Natural killer cell treated with Interleukin-12 subunit alpha and Interleukin-12 subunit beta and Interleukin-15 and Interleukin-18, amount 100 ng/mL, for 72 hours (primary cell): Measurements from ENCODE around the gene MIX23. TPM values are rescaled to one million over a fixed set of nuclear protein-coding genes. Genes with fewer than 3 reads are reported as not detected.

ENCODE experiments used
- ATAC-seq, 2 donors: fragments of 150-1000 bp; cut with Tn5 transposase in 1 of 2; sonication (Bioruptor Pico), chemical (Tn5 transposase) in 1 of 2; 2 replicates each; pipeline ENCODE4 v1.10.0; 2021
- DNase-seq: peaks from one replicate; pipeline ENCODE4 v3.0.0; 2022; ENCODE audit warnings: low spot score
- H3K27ac Mint-ChIP-seq, 2 donors: 1 replicate in 1 of 2; 2 replicates in 1 of 2; pipeline ENCODE4 v1.8.0; 2022; ENCODE audit warnings: mixed read lengths in 2 of 2, mild to moderate bottlenecking in 1 of 2, moderate library complexity in 1 of 2
- H3K27me3 Mint-ChIP-seq, 2 donors: 1 replicate in 1 of 2; 2 replicates in 1 of 2; pipeline ENCODE4 v1.8.0; 2022; ENCODE audit warnings: mixed read lengths in 2 of 2
- H3K36me3 Mint-ChIP-seq: one replicate; pipeline ENCODE4 v1.8.0; 2022; ENCODE audit warnings: mixed read lengths
- H3K4me1 Mint-ChIP-seq, 2 donors: 1 replicate in 1 of 2; 2 replicates in 1 of 2; pipeline ENCODE4 v1.8.0; 2022; ENCODE audit warnings: low read depth in 2 of 2, mixed read lengths in 2 of 2, mild to moderate bottlenecking in 1 of 2
- H3K4me3 Mint-ChIP-seq: one replicate; pipeline ENCODE4 v1.8.0; 2022; ENCODE audit warnings: mixed read lengths
- H3K9me3 Mint-ChIP-seq: 2 replicates; pipeline ENCODE4 v1.8.0; 2022; ENCODE audit warnings: mixed read lengths
- total RNA-seq, 2 donors: library from RNA; stranded (reverse); gene quantifications; one replicate each; pipeline ENCODE4 v1.2.3, GENCODE V29; 2022

The MIX23 gene
- total RNA-seq, 2 donors from 2014 or later, result 48.2 to 59.0 TPM

- Mint-ChIP-seq H3K9me3 (no peaks in the 10 kb centered on the region), H3K36me3 (peaks cover 14% of the 10 kb centered on the region), H3K4me3 (no peak overlapping the region), H3K27me3 (no peaks in the 10 kb centered on the region), H3K4me1 (peaks cover 7 to 12% of the 10 kb centered on the region in 2 donors), H3K27ac (no peak overlapping the region)
- DNase-seq, result no peak
- no peak for ATAC-seq
Observed at GRCh38 chr3:122406198-122406597, 23.2 kb upstream of the MIX23 start.

DNA sequence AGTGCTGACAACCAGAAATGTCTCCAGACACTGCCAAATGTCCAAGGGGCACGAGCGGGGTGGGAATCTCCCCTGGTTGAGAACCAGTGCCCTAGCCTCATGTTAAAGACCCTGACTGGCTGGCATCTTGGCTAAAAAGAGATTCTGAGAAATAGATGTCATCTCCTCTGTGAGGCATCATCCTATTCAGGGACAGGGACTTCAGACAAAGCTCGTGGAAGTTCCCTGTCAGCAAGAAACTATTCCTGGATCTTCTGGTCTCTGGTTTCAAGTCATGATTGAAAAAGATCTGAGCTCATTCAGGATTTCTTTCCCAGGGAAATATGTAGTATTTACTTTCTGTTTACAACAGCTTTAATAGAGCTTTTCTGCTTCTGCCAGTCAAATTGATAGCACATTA, 22.0 kb upstream of the MIX23 start:
- H3K27ac Mint-ChIP-seq, result no peak overlapping the region
- peaks cover 7 to 12% of the 10 kb centered on the region in 2 donors for H3K4me1 Mint-ChIP-seq

DNA sequence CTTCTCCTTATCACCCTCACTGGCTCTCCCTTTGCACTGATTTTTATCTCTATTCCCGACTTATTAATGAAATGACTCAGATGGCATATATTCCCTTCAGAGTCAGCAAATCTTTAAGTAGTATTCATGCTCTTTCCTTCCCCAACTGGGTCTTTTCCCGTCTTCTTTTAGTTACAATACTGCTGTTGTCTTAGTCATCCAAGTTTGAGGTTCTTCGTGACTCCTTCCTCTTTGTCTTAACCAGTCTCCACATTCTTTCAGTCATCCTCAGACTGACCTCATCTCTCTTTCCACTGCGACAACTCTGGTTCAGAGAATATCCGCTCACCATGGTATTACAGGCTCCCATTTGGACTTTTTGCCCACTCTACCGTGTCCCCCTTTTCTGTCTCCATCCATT, 20.5 kb upstream of the MIX23 start:
- DNase-seq, result no peak
- Mint-ChIP-seq H3K9me3 (no peaks in the 10 kb centered on the region), H3K27me3 (no peaks in the 10 kb centered on the region), H3K36me3 (peaks cover 8% of the 10 kb centered on the region), H3K27ac (no peak overlapping the region), H3K4me1 (peaks cover 2 to 5% of the 10 kb centered on the region in 2 donors), H3K4me3 (no peak overlapping the region)
- ATAC-seq, result no peak

More for the DNA sequence above, 22.0 kb upstream of the MIX23 start:
- H3K4me3 Mint-ChIP-seq, result no peak overlapping the region
- H3K27me3 Mint-ChIP-seq, result no peaks in the 10 kb centered on the region
- DNase-seq (no peak), ATAC-seq (no peak)
- no peaks in the 10 kb centered on the region for H3K9me3 Mint-ChIP-seq
- peaks cover 14% of the 10 kb centered on the region for H3K36me3 Mint-ChIP-seq

DNA sequence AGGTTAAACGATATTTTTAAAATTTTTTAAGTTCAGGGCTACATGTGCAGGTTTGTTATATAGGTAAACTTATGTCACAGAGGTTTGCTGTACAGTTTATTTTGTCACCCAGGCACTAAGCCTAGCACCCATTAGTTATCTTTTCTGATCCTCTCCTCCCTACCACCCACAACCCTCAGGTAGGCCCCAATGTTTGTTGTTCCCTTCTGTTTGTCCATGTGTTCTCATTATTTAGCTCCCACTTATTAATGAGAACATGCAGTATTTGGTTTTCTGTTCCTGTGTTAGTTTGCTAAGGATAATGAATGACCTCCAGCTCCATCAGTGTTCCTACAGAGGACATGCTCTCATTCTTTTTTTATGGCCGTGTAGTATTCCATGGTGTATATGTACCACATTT, 15.9 kb upstream of the MIX23 start:
- no peaks in the 10 kb centered on the region for H3K9me3 Mint-ChIP-seq
- H3K4me3 Mint-ChIP-seq, result no peak overlapping the region
- H3K4me1 Mint-ChIP-seq, result peaks cover 6 to 7% of the 10 kb centered on the region in 2 donors
- H3K36me3 Mint-ChIP-seq, result peaks cover 8% of the 10 kb centered on the region
- ATAC-seq (no peak), DNase-seq (no peak)
- no peak overlapping the region for H3K27ac Mint-ChIP-seq
- H3K27me3 Mint-ChIP-seq, result no peaks in the 10 kb centered on the region

GRCh38 chr3:122397201-122397600, 14.2 kb upstream of the MIX23 start:
- DNase-seq, result no peak
- ATAC-seq, result no peak
- H3K36me3 Mint-ChIP-seq, result no peaks in the 10 kb centered on the region
- H3K4me1 Mint-ChIP-seq, result peaks cover 6 to 9% of the 10 kb centered on the region in 2 donors
- H3K4me3 Mint-ChIP-seq, result no peak overlapping the region
- H3K27me3 Mint-ChIP-seq, result no peaks in the 10 kb centered on the region
- no peak overlapping the region for H3K27ac Mint-ChIP-seq
- no peaks in the 10 kb centered on the region for H3K9me3 Mint-ChIP-seq

DNA sequence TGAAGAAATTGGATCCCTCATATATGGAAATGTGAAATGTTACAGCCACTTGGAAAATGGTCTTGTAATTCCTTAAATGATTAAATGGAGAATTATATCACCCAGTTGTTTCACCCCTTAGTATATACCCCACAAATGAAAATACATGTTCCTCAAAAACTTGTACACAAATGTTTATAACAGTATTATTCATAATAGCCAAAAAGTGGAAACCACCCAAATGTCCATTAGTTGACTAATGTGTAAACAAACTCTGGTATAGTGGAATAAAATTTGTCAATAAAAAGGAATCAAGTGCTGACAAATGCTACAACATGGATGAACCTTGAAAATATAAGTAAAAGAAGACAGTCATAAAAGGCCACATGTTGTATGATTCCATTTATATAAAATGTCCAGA, 13.5 kb upstream of the MIX23 start:
- peaks cover 6 to 9% of the 10 kb centered on the region in 2 donors for H3K4me1 Mint-ChIP-seq
- no peak overlapping the region for H3K27ac Mint-ChIP-seq
- H3K27me3 Mint-ChIP-seq, result no peaks in the 10 kb centered on the region
- no peak for DNase-seq
- no peaks in the 10 kb centered on the region for H3K36me3 Mint-ChIP-seq
- ATAC-seq, result no peak
- no peak overlapping the region for H3K4me3 Mint-ChIP-seq
- H3K9me3 Mint-ChIP-seq, result no peaks in the 10 kb centered on the region

DNA sequence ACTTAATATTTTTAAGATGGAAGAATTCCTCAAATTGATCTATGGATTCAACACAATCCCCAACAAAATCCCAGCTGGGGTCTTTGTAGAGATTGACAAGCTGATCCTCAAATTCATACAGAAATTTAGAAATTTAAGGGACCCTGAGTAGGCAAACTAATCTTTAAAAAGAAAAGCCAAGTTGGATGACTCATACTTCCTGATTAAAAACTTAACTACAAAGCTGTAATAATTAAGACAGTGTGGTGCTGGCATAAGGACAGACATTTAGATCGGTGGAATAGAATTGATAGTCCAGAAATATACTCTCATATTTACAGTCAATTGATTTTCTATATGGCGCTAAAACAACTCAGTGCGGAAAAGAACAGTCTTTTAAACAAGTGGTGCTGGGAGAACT, 12.6 kb upstream of the MIX23 start:
- Mint-ChIP-seq H3K9me3 (no peaks in the 10 kb centered on the region), H3K27ac (no peak overlapping the region), H3K4me1 (peaks cover 6 to 9% of the 10 kb centered on the region in 2 donors), H3K4me3 (no peak overlapping the region), H3K27me3 (no peaks in the 10 kb centered on the region), H3K36me3 (no peaks in the 10 kb centered on the region)
- DNase-seq (no peak), ATAC-seq (no peak)

GRCh38 chr3:122394173-122394572, 11.1 kb upstream of the MIX23 start:
- H3K4me3 Mint-ChIP-seq, result no peak overlapping the region
- H3K36me3 Mint-ChIP-seq, result no peaks in the 10 kb centered on the region
- no peak for ATAC-seq
- no peaks in the 10 kb centered on the region for H3K9me3 Mint-ChIP-seq
- H3K27me3 Mint-ChIP-seq, result no peaks in the 10 kb centered on the region
- no peak for DNase-seq
- peaks cover 6 to 9% of the 10 kb centered on the region in 2 donors for H3K4me1 Mint-ChIP-seq
- no peak overlapping the region for H3K27ac Mint-ChIP-seq

DNA sequence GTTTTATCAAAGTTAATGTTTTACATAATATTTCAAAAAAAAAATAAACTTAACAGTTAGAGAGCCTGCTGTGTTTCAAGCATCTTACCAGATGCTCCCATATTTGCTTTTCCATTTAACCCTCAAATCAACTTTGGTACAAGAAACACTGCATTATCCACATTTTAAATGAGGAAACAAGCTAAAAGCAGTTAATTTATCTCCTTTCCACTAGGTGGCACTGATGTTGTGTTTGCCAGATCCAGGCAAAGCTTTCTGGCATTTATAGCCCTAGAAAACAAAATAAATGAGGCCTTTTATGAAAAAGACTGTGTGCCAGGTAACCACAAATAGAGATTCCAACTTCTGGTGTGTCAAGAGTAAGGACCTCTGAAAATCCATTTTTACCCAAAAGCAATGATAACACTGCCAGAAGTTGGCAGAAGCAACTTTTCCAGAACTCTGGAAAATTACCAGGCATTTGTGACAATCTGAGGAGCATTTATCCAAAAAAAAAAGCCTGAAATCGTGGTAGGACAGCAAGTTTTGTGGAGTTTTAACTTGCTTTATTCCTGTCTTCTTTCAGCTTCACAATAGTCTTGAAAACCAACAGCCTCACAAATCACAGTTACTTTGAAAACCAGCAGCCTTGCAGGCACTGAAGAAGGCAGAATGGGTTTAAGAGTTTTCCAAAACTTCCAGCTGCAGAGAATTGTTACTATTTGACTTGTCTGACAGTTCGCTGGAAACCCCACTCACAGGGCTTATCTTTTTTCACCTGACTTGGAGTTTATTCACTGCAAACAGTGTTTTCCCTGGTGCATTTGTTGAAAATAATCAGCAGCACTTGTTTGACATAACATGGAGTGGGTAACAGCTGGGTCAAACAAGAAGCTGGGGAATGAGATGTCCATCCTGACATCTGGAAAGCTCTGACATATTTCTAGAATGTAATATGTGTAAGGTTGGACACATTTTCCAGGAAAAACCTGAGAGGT, 10.1 kb upstream of the MIX23 start:
- Mint-ChIP-seq H3K4me3 (no peak overlapping the region), H3K27me3 (no peaks in the 10 kb centered on the region), H3K36me3 (no peaks in the 10 kb centered on the region), H3K4me1 (peaks cover 6 to 11% of the 10 kb centered on the region in 2 donors), H3K27ac (no peak overlapping the region), H3K9me3 (no peaks in the 10 kb centered on the region)
- ATAC-seq (no peak), DNase-seq (no peak)

DNA sequence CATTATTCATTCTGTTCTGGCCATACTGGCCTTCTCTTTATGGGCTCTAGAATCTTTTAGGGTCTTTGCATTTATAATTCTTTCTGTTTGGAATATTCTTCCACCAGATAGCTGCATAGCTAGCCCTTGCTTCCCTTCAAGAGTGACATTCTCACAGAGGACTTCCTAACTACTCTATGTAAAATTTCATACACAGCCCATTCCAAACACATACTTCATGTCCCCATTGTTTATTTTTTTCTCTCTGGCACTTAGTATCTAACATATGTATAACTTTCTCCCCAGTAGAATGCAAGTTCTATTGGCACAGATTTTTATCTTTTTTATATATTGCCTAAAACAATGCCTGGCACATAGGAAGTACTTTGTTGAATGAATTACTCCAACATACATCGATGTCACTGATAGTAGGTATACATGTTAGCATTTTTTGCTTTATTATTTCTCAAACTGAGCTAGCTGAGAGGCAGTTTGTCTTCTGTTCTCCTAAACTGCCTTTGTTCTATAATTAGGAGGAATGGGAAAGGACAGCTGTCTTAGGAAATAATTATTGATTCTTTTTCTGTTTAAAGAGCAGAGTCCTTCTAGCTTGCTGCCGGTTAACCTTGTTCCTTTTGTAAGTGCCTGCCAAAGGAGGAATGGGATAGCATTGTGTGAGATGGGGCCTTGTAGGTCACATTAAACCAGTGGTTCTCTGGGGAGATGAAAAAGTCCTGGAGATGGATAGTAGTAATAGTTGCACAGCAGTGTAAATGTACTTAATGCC, 8.8 kb upstream of the MIX23 start:
- Mint-ChIP-seq H3K27ac (no peak overlapping the region), H3K9me3 (no peaks in the 10 kb centered on the region), H3K4me1 (peaks cover 6 to 18% of the 10 kb centered on the region in 2 donors), H3K27me3 (no peaks in the 10 kb centered on the region), H3K4me3 (no peak overlapping the region), H3K36me3 (no peaks in the 10 kb centered on the region)
- ATAC-seq, result no peak
- DNase-seq, result no peak

- Mint-ChIP-seq H3K4me3 (no peak overlapping the region), H3K27me3 (no peaks in the 10 kb centered on the region), H3K36me3 (no peaks in the 10 kb centered on the region), H3K9me3 (no peaks in the 10 kb centered on the region), H3K4me1 (peaks cover 9 to 17% of the 10 kb centered on the region in 2 donors), H3K27ac (no peak overlapping the region)
- ATAC-seq, result no peak
- DNase-seq, result no peak
Observed at GRCh38 chr3:122390665-122391064, 7.6 kb upstream of the MIX23 start.

- Mint-ChIP-seq H3K27ac (no peak overlapping the region), H3K9me3 (no peaks in the 10 kb centered on the region), H3K36me3 (no peaks in the 10 kb centered on the region), H3K4me1 (peaks cover 4 to 11% of the 10 kb centered on the region in 2 donors), H3K27me3 (no peaks in the 10 kb centered on the region), H3K4me3 (no peak overlapping the region)
- no peak for ATAC-seq
- no peak for DNase-seq
Observed at GRCh38 chr3:122389892-122390291, 6.9 kb upstream of the MIX23 start.

DNA sequence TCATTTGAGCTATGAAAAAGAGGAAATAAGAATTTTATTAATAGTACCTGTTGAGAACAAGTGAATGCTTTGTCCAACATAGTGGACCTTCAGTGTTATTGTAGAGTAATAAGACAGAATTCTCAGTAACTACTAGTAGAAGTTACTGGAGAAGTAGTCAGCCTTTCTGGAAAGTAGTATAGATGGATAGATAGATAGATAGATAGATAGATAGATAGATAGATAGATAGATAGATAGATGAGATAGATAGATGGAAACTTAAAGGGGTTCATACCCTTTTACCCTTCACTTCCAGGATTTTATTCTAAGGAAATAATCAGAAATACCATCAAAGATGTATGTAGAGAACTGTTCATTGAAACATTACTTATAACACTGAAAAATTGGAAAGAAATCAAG, 6.2 kb upstream of the MIX23 start:
- H3K27ac Mint-ChIP-seq, result no peak overlapping the region
- no peaks in the 10 kb centered on the region for H3K27me3 Mint-ChIP-seq
- no peaks in the 10 kb centered on the region for H3K36me3 Mint-ChIP-seq
- H3K4me3 Mint-ChIP-seq, result no peak overlapping the region
- DNase-seq (no peak), ATAC-seq (no peak)
- peaks cover 9 to 17% of the 10 kb centered on the region in 2 donors for H3K4me1 Mint-ChIP-seq
- H3K9me3 Mint-ChIP-seq, result no peaks in the 10 kb centered on the region

GRCh38 chr3:122387709-122388108, 4.7 kb upstream of the MIX23 start:
- Mint-ChIP-seq H3K4me3 (no peak overlapping the region), H3K27ac (no peak overlapping the region)

More at GRCh38 chr3:122387709-122388108, 4.7 kb upstream of the MIX23 start:
- Mint-ChIP-seq H3K9me3 (no peaks in the 10 kb centered on the region), H3K27me3 (no peaks in the 10 kb centered on the region), H3K4me1 (peaks cover 17 to 23% of the 10 kb centered on the region in 2 donors), H3K36me3 (no peaks in the 10 kb centered on the region)
- DNase-seq (no peak), ATAC-seq (no peak)
